ENCODE measurements around the gene OR1M1. TPM values are rescaled to one million over a fixed set of nuclear protein-coding genes. Genes with fewer than 3 reads are reported as not detected.

Gene OR1M1
- total and polyA plus RNA-seq, 9 of the 15 experiments (the other 6 are each of a cell fraction or from before 2014, with no cell fraction given): not detected

DNA sequence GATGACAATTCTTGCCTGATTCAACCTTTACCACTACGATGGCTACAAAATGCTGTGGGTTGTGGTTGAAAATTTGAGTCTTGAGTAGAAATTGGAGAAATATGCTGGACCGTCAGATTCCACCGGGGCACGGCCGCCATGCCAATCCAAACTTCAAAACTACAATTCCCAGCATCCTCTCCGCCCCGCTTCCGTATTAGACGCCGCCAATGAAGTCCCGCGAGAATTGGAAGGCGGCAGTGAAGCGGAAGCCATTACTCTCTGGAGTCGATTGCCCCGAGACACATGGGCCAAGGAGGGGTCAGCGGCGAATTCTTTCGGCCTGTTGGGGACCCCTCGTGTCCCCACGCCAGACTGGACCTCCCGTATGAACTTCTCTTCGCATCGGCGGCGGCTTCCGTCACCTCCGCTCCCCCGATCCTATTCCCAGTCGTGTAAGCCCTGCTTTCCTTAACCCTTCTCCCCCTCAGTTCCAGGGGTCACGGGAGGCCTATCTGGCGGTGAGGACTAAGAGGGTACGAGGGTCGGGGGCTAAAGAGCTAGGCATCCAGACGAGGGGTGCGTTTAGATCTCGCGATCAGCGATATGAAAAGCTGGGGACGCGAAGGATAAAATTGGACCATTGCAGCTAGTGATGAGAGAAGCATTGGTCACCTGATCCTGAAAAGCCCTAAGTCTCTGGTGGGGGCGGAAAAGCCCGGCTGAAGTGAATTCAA is 53.5 kb downstream of the OR1M1 start, which contains the start of gene ZNF317 (continued):
- TF ChIP-seq TSHZ1 (CRISPR knock-in tag; IDR thresholded peaks at IDR 0.05) (no peak), NCOA6 (IDR thresholded peaks at IDR 0.05) (no peak), MYC (IDR thresholded peaks at IDR 0.05; ENCODE audit: low read depth, low read length) (peak; percentile 95), MYC (CRISPR knock-in tag; IDR thresholded peaks at IDR 0.05; ENCODE audit: borderline replicate concordance, low read depth) (peak; percentile 80; the same call in 1 of the 2 replicates), TRIM28 (IDR thresholded peaks at IDR 0.05) (no peak), ZNF766 (CRISPR knock-in tag; conservative IDR thresholded peaks at IDR 0.05) (peak; percentile 53; the same call in 1 of the 2 replicates), ZNF644 (tag; IDR thresholded peaks at IDR 0.05; ENCODE audit: low read depth) (0 out of 2 replicates have a peak, but pooled peaks have one; percentile 44), ZBED1 (IDR thresholded peaks at IDR 0.05) (no peak), PRDM10 (IDR thresholded peaks at IDR 0.05; ENCODE audit: partially characterized antibody) (peak; percentile 95), FOXK2 (conservative IDR thresholded peaks at IDR 0.05 in 1 of 2, IDR thresholded peaks at IDR 0.05 in 1 of 2; ENCODE audit: low read depth in 2 of 2) (peak in 1 of 2 experiments; percentile 17; a peak in 1 of 4 replicates), PHF8 (IDR thresholded peaks at IDR 0.05; ENCODE audit: borderline replicate concordance, low read length) (peak; percentile 100), FOXA3 (CRISPR knock-in tag; conservative IDR thresholded peaks at IDR 0.05 in 1 of 2, IDR thresholded peaks at IDR 0.05 in 1 of 2) (peak in 1 of 2 experiments; percentile 42; a peak in 1 of 4 replicates), ZNF384 (IDR thresholded peaks at IDR 0.05; ENCODE audit: low read depth, low read length) (no peak), ZNF717 (CRISPR knock-in tag; IDR thresholded peaks at IDR 0.05) (no peak)
- TF ChIP-seq, protein P1, sequence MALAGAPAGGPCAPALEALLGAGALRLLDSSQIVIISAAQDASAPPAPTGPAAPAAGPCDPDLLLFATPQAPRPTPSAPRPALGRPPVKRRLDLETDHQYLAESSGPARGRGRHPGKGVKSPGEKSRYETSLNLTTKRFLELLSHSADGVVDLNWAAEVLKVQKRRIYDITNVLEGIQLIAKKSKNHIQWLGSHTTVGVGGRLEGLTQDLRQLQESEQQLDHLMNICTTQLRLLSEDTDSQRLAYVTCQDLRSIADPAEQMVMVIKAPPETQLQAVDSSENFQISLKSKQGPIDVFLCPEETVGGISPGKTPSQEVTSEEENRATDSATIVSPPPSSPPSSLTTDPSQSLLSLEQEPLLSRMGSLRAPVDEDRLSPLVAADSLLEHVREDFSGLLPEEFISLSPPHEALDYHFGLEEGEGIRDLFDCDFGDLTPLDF (CRISPR knock-in tag; IDR thresholded peaks at IDR 0.05): 0 out of 2 replicates have a peak, but pooled peaks have one; percentile 38
- TF ChIP-seq, protein P2, sequence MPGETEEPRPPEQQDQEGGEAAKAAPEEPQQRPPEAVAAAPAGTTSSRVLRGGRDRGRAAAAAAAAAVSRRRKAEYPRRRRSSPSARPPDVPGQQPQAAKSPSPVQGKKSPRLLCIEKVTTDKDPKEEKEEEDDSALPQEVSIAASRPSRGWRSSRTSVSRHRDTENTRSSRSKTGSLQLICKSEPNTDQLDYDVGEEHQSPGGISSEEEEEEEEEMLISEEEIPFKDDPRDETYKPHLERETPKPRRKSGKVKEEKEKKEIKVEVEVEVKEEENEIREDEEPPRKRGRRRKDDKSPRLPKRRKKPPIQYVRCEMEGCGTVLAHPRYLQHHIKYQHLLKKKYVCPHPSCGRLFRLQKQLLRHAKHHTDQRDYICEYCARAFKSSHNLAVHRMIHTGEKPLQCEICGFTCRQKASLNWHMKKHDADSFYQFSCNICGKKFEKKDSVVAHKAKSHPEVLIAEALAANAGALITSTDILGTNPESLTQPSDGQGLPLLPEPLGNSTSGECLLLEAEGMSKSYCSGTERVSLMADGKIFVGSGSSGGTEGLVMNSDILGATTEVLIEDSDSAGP (CRISPR knock-in tag; IDR thresholded peaks at IDR 0.05): 0 out of 2 replicates have a peak, but pooled peaks have one; percentile 48

Measured in K562 (cell line).